GM18505 (cell line): Measurements from ENCODE around the gene GOLGA6L10.
"Not testable (repeated sequence)": the region's sequence is repeated elsewhere in the genome, so short reads cannot be mapped to it uniquely, and the experiment has no call there.

Experiments used
- ATAC-seq: cut with Tn5 transposase; IDR thresholded peaks from one replicate; pipeline ENCODE4 v1.9.1; 2021; ENCODE audit not compliant: unreplicated experiment

The GOLGA6L10 gene

GRCh38 chr15:82344421-82344820 is 4.9 kb downstream of the GOLGA6L10 start:
- not testable (repeated sequence) for ATAC-seq

GRCh38 chr15:82343851-82344250 is 5.4 kb downstream of the GOLGA6L10 start:
- ATAC-seq = not testable (repeated sequence)

- ATAC-seq = not testable (repeated sequence)
These were observed 6.5 kb downstream of the GOLGA6L10 start for GRCh38 chr15:82342632-82343374.

- not testable (repeated sequence) for ATAC-seq
These were observed 10.7 kb downstream of the GOLGA6L10 start for GRCh38 chr15:82338573-82338972.

GRCh38 chr15:82338053-82338452 is 11.2 kb downstream of the GOLGA6L10 start:
- ATAC-seq = not testable (repeated sequence)

- not testable (repeated sequence) for ATAC-seq
These were observed 12.2 kb downstream of the GOLGA6L10 start for GRCh38 chr15:82337051-82337450.

- ATAC-seq = not testable (repeated sequence)
These were observed 13.1 kb downstream of the GOLGA6L10 start for GRCh38 chr15:82336180-82336647.

- ATAC-seq = not testable (repeated sequence)
These were observed 14.3 kb downstream of the GOLGA6L10 start for GRCh38 chr15:82335006-82335405.

GRCh38 chr15:82334554-82334932 is 14.7 kb downstream of the GOLGA6L10 start:
- ATAC-seq = not testable (repeated sequence)

- ATAC-seq = not testable (repeated sequence)
These were observed 15.4 kb downstream of the GOLGA6L10 start for GRCh38 chr15:82333603-82334553.

- not testable (repeated sequence) for ATAC-seq
These were observed 16.3 kb downstream of the GOLGA6L10 start for GRCh38 chr15:82332711-82333602.

- not testable (repeated sequence) for ATAC-seq
These were observed 17.5 kb downstream of the GOLGA6L10 start for GRCh38 chr15:82331576-82332304.

GRCh38 chr15:82330921-82331320 is 18.4 kb downstream of the GOLGA6L10 start:
- not testable (repeated sequence) for ATAC-seq

- ATAC-seq = not testable (repeated sequence)
These were observed 20.2 kb downstream of the GOLGA6L10 start for GRCh38 chr15:82329039-82329438.

- not testable (repeated sequence) for ATAC-seq
These were observed 21.9 kb downstream of the GOLGA6L10 start for GRCh38 chr15:82327372-82327771.

- ATAC-seq = not testable (repeated sequence)
These were observed 22.4 kb downstream of the GOLGA6L10 start for GRCh38 chr15:82326896-82327295.

- ATAC-seq = not testable (repeated sequence)
These were observed 23.6 kb downstream of the GOLGA6L10 start for GRCh38 chr15:82325646-82326045.

GRCh38 chr15:82324831-82325230 is 24.4 kb downstream of the GOLGA6L10 start:
- ATAC-seq = not testable (repeated sequence)

- not testable (repeated sequence) for ATAC-seq
These were observed 26.8 kb downstream of the GOLGA6L10 start for GRCh38 chr15:82322488-82322887.
